HCT116 (cell line): Measurements from ENCODE around the gene VTI1A. TPM values are rescaled to one million over a fixed set of nuclear protein-coding genes. Genes with fewer than 3 reads are reported as not detected.

Experiments used
- ATAC-seq: fragments of 200-7000 bp; cut with Tn5 transposase; 2 replicates; pipeline ENCODE4 v1.9.1; 2020; ENCODE audit warnings: mild to moderate bottlenecking, moderate library complexity
- BruUV-seq: library from RNA; stranded (reverse); fragments of 400-500 nt; replicated peaks from 2 replicates; lab custom pipeline; 2021; lab: Mats Ljungman, UMichigan
- CTCF ChIA-PET: fragments of 300-600 bp; sonication (Branson Sonifier 250); formaldehyde crosslinking; loops from one replicate; lab custom pipeline; 2021; ENCODE audit warnings: antibody characterized with exemption; lab: Charles Lee
- POLR2A ChIA-PET: fragments of 300-600, 350-600 bp; sonication (Branson Sonifier 250); formaldehyde crosslinking; loops from one replicate; lab custom pipeline; 2021; ENCODE audit warnings: antibody characterized with exemption; lab: Charles Lee
- RAD21 ChIA-PET, 2 experiments: fragments of 300-600 bp; sonication (Branson Sonifier 250); formaldehyde crosslinking; loops; one replicate each; lab custom pipeline; 2023; ENCODE audit warnings: low total read pairs in 2 of 2; ENCODE audit not compliant: uncharacterized antibody in 2 of 2, unreplicated experiment in 2 of 2, low non-redundant PET in 1 of 2; lab: Charles Lee
- DNase-seq: peaks from one replicate; pipeline ENCODE4 v3.0.0-alpha.2; 2010; ENCODE audit warnings: low read depth, low spot score
- H2AFZ ChIP-seq: fragments of 200-600 bp; shearing (Covaris generic), sonication (generic); 2 replicates; pipeline ENCODE4 v1.6.1; 2017; ENCODE audit warnings: low read depth, mixed run types, mixed read lengths, antibody characterized with exemption, low read length; ENCODE audit not compliant: poor library complexity, severe bottlenecking
- H3K27ac ChIP-seq: 2 replicates; pipeline ENCODE4 v1.5.1; 2012; ENCODE audit warnings: low read depth, low read length
- H3K27me3 ChIP-seq: fragments of 200-600 bp; sonication (generic); 2 replicates; pipeline ENCODE4 v1.6.1; 2016; ENCODE audit warnings: mixed run types, low read length, mixed read lengths; ENCODE audit not compliant: insufficient read depth
- H3K36me3 ChIP-seq, 2 experiments: fragments of 200-500 bp in 1 of 2; fragments of 200-600 bp in 1 of 2; sonication (Bioruptor generic) in 1 of 2; sonication (generic) in 1 of 2; 2 replicates each; pipeline versions ENCODE4 v1.5.1 to v1.6.1; 2014 to 2016; ENCODE audit warnings: low read length in 2 of 2, inconsistent platforms in 1 of 2, mixed read lengths in 1 of 2, mixed run types in 1 of 2; ENCODE audit not compliant: insufficient read depth in 2 of 2, control insufficient read depth in 1 of 2
- H3K4me1 ChIP-seq, 2 experiments: fragments of 200-600 bp in 1 of 2; sonication (generic) in 1 of 2; 2 replicates each; pipeline versions ENCODE4 v1.5.1 to v1.6.1; 2012 to 2017; ENCODE audit warnings: low read length in 2 of 2, inconsistent platforms in 1 of 2, mild to moderate bottlenecking in 1 of 2, mixed read lengths in 1 of 2, mixed run types in 1 of 2, moderate library complexity in 1 of 2; ENCODE audit not compliant: insufficient read depth in 2 of 2, control insufficient read depth in 1 of 2
- H3K4me2 ChIP-seq: fragments of 200-600 bp; sonication (generic); 2 replicates; pipeline ENCODE4 v1.6.1; 2017; ENCODE audit warnings: mixed run types, low read length, mixed read lengths
- H3K4me3 ChIP-seq, 2 experiments: fragments of 200-600 bp in 1 of 2; sonication (generic) in 1 of 2; replicated peaks in 1 of 2; 2 replicates each; pipeline ENCODE4 v1.5.1; 2011 to 2016; ENCODE audit warnings: low read length in 2 of 2, control low read depth in 1 of 2, low read depth in 1 of 2, mild to moderate bottlenecking in 1 of 2, mixed read lengths in 1 of 2, mixed run types in 1 of 2
- H3K79me2 ChIP-seq: fragments of 200-600 bp; sonication (generic); 2 replicates; pipeline ENCODE4 v1.6.1; 2017; ENCODE audit warnings: mild to moderate bottlenecking, mixed run types, low read length, moderate library complexity, mixed read lengths; ENCODE audit not compliant: insufficient read depth
- H3K9ac ChIP-seq: fragments of 200-600 bp; sonication (generic); 2 replicates; pipeline ENCODE4 v1.6.1; 2016; ENCODE audit warnings: low read length, mixed read lengths
- H3K9me2 ChIP-seq: fragments of 200-600 bp; sonication (generic), shearing (Covaris generic); 2 replicates; pipeline ENCODE4 v1.6.1; 2017; ENCODE audit warnings: mixed run types, mild to moderate bottlenecking, moderate library complexity; ENCODE audit not compliant: insufficient read depth
- H3K9me3 ChIP-seq, 2 experiments: fragments of 200-500 bp in 1 of 2; fragments of 200-600 bp in 1 of 2; sonication (Bioruptor generic) in 1 of 2; sonication (generic) in 1 of 2; 2 replicates each; pipeline ENCODE4 v1.6.1; 2014 to 2017; ENCODE audit warnings: low read length in 2 of 2, mixed read lengths in 2 of 2, inconsistent platforms in 1 of 2, low read depth in 1 of 2, mild to moderate bottlenecking in 1 of 2, mixed run types in 1 of 2, moderate library complexity in 1 of 2; ENCODE audit not compliant: control insufficient read depth in 1 of 2, insufficient read depth in 1 of 2
- H4K20me1 ChIP-seq: fragments of 200-600 bp; sonication (generic), shearing (Covaris generic); 2 replicates; pipeline ENCODE4 v1.6.1; 2017; ENCODE audit warnings: mixed run types, mild to moderate bottlenecking, moderate library complexity; ENCODE audit not compliant: insufficient read depth
- CEBPB ChIP-seq: IDR thresholded peaks from 2 replicates; pipeline ENCODE4 v1.6.1; 2012; ENCODE audit warnings: low read depth
- EGR1 ChIP-seq: IDR thresholded peaks from 2 replicates; pipeline ENCODE4 v1.6.1; 2012; ENCODE audit warnings: low read depth
- EZH2phosphoT487 ChIP-seq: fragments of 200-600 bp; IDR thresholded peaks from 2 replicates; pipeline ENCODE4 v1.6.1; 2018; ENCODE audit warnings: antibody characterized with exemption, borderline replicate concordance
- FOSL1 ChIP-seq: IDR thresholded peaks from 2 replicates; pipeline ENCODE4 v1.6.1; 2012; ENCODE audit warnings: low read depth
- RAD21 ChIP-seq: IDR thresholded peaks from 2 replicates; pipeline ENCODE4 v1.6.1; 2012; ENCODE audit warnings: low read depth, mild to moderate bottlenecking
- intact Hi-C: fragments of 100-400 bp; cut with micrococcal nuclease; formaldehyde crosslinking; loops from 2 replicates; pipeline ENCODE4 v1.10.0; 2022
- total RNA-seq: library from RNA; stranded (reverse); gene quantifications from one replicate; pipeline ENCODE4 v1.2.1, GENCODE V29; 2021; ENCODE audit not compliant: unreplicated experiment
- TF ChIP-seq, protein P1 (sequence below): IDR thresholded peaks from 2 replicates; pipeline ENCODE4 v1.6.1; 2012
- TF ChIP-seq, protein P2 (sequence below): IDR thresholded peaks from 2 replicates; pipeline ENCODE4 v1.6.1; 2012; ENCODE audit warnings: low read depth
- TF ChIP-seq, protein P3 (sequence below): IDR thresholded peaks from 2 replicates; pipeline ENCODE4 v1.6.1; 2012

The VTI1A gene
- total RNA-seq, 1 experiment from 2014 or later: 80.7 TPM

DNA sequence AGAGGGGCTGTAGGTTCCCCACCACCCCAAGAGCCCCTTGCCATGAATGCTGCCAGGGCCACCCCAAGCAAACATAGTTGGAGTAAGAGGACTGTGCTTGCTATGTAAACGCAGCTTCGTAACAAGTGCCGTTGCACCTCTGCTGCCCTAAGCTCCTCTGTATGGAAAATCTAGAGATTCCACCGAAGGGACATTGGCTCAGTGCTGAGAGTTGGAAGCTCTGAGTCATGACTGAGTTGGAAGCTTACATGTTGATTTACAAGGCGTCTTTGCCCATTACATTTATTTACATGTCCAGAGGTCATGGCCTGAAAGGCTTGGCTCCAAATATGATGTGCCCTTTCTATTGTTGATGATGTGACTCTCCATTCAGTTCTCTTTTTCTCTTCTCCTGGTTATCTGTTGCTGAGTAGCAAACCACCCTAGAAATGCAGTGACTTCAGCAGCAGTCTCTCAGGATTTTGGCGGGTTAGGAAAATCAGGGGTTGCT lies 270.0 kb downstream of the VTI1A start (continued):
- TF ChIP-seq, protein P1, sequence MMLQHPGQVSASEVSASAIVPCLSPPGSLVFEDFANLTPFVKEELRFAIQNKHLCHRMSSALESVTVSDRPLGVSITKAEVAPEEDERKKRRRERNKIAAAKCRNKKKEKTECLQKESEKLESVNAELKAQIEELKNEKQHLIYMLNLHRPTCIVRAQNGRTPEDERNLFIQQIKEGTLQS: no peak
- peak; percentile 28; the same call in 1 of the 2 replicates for TF ChIP-seq RAD21
- TF ChIP-seq EZH2phosphoT487: no peak
- TF ChIP-seq FOSL1: peak; percentile 92
- no peak; the same call in 1 of the 2 replicates for TF ChIP-seq EGR1
- peak; percentile 83 for TF ChIP-seq CEBPB
- TF ChIP-seq, protein P2, sequence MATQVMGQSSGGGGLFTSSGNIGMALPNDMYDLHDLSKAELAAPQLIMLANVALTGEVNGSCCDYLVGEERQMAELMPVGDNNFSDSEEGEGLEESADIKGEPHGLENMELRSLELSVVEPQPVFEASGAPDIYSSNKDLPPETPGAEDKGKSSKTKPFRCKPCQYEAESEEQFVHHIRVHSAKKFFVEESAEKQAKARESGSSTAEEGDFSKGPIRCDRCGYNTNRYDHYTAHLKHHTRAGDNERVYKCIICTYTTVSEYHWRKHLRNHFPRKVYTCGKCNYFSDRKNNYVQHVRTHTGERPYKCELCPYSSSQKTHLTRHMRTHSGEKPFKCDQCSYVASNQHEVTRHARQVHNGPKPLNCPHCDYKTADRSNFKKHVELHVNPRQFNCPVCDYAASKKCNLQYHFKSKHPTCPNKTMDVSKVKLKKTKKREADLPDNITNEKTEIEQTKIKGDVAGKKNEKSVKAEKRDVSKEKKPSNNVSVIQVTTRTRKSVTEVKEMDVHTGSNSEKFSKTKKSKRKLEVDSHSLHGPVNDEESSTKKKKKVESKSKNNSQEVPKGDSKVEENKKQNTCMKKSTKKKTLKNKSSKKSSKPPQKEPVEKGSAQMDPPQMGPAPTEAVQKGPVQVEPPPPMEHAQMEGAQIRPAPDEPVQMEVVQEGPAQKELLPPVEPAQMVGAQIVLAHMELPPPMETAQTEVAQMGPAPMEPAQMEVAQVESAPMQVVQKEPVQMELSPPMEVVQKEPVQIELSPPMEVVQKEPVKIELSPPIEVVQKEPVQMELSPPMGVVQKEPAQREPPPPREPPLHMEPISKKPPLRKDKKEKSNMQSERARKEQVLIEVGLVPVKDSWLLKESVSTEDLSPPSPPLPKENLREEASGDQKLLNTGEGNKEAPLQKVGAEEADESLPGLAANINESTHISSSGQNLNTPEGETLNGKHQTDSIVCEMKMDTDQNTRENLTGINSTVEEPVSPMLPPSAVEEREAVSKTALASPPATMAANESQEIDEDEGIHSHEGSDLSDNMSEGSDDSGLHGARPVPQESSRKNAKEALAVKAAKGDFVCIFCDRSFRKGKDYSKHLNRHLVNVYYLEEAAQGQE: no peak

DNA sequence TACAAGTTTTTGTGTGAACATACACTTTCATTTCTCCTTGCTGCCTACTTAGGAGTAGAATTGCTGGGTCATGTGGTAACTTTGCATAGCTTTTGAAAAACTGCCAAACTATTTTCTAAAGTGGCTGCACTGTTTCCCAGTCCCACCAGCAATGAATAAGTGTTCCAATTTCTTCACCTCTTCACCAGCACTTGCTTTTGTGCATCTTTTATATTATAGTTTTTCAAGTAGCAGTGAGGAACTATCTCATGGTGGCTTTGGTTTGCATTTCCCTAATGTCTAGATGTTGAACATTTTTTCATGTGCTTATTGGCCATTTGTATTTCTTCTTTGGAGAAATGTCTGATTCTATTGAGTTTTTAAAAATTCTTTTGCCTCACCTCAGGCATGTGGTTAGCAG lies 273.2 kb downstream of the VTI1A start:
- ATAC-seq: no peak
- POLR2A ChIA-PET: no interaction called here
- TF ChIP-seq, protein P3, sequence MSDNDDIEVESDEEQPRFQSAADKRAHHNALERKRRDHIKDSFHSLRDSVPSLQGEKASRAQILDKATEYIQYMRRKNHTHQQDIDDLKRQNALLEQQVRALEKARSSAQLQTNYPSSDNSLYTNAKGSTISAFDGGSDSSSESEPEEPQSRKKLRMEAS: no peak
- H4K20me1 ChIP-seq: no peaks in the 10 kb centered on the region
- BruUV-seq: no TSS peak
- peaks cover 24 to 31% of the 10 kb centered on the region in 2 experiments for H3K4me1 ChIP-seq
- no peaks in the 10 kb centered on the region for H3K9me2 ChIP-seq
- no peaks in the 10 kb centered on the region for H3K36me3 ChIP-seq
- RAD21 ChIA-PET: no interaction called here
- no peak overlapping the region for H3K4me3 ChIP-seq
- intact Hi-C loops: loop anchor here (5.0 to 10.0 kb wide), 3 partner anchors 232 to 802 kb away; partner anchors contain the start of gene TCF7L2
- no peak overlapping the region for H3K4me2 ChIP-seq
- H3K79me2 ChIP-seq: no peaks in the 10 kb centered on the region; the same call in 1 of the 2 replicates
- H3K9ac ChIP-seq: no peak overlapping the region
- no peaks in the 10 kb centered on the region for H3K27me3 ChIP-seq
- H3K27ac ChIP-seq: no peak overlapping the region
- no peak for DNase-seq
- no peak overlapping the region for H2AFZ ChIP-seq
- CTCF ChIA-PET: no interaction called here
- H3K9me3 ChIP-seq: no peaks in the 10 kb centered on the region
